ENCODE measurements around the gene HELQ. TPM values are rescaled to one million over a fixed set of nuclear protein-coding genes. Genes with fewer than 3 reads are reported as not detected.
"Not testable (repeated sequence)": the region's sequence is repeated elsewhere in the genome, so short reads cannot be mapped to it uniquely, and the experiment has no call there.

HELQ gene
- total and polyA plus RNA-seq, 7 donors, result 7.4 to 20.9 (median 17.2) TPM

- Histone ChIP-seq H3K4me1 (no peaks in the 10 kb centered on the region), H3K36me3 (ENCODE audit: insufficient read depth in 1 of 2, low read depth in 1 of 2) (peaks cover 2 to 89% of the 10 kb centered on the region in 2 donors), H3K4me3 (no peak overlapping the region), H3K9me3 (no peaks in the 10 kb centered on the region), H3K27ac (no peak overlapping the region), H3K27me3 (ENCODE audit: insufficient read depth in 3 of 3, low read length in 2 of 3) (no peaks in the 10 kb centered on the region)
- DNase-seq, result no peak
- WGBS, 3 donors, result 90 to 93% (median 92%) methylated on average over 4 of the region's 4 CpGs
- ATAC-seq, result no peak
- no peak for TF ChIP-seq CTCF (IDR thresholded peaks at IDR 0.05)
- intact Hi-C loops (cut with DNase I), result no loop called here
These were observed 38.1 kb downstream of the HELQ start for GRCh38 chr4:83417566-83417965.

- no peak for TF ChIP-seq CTCF (IDR thresholded peaks at IDR 0.05)
These were observed 41.9 kb downstream of the HELQ start for GRCh38 chr4:83413676-83414075.

GRCh38 chr4:83408908-83409307 is 46.7 kb downstream of the HELQ start:
- 94 to 95% (median 94%) methylated on average over 1 of the region's 1 CpG for WGBS, 3 donors
- Histone ChIP-seq H3K27ac (no peak overlapping the region), H3K27me3 (ENCODE audit: insufficient read depth in 3 of 3, low read length in 2 of 3) (no peaks in the 10 kb centered on the region), H3K9me3 (no peaks in the 10 kb centered on the region), H3K36me3 (ENCODE audit: insufficient read depth in 1 of 2, low read depth in 1 of 2) (peaks cover 0 to 58% of the 10 kb centered on the region in 2 donors), H3K4me1 (no peaks in the 10 kb centered on the region), H3K4me3 (no peak overlapping the region)
- ATAC-seq (no peak), DNase-seq (no peak)
- TF ChIP-seq CTCF (IDR thresholded peaks at IDR 0.05), result no peak
- intact Hi-C loops (cut with DNase I), result no loop called here

More at GRCh38 chr4:83413676-83414075, 41.9 kb downstream of the HELQ start:
- Histone ChIP-seq H3K4me3 (no peak overlapping the region), H3K9me3 (no peaks in the 10 kb centered on the region), H3K36me3 (ENCODE audit: insufficient read depth in 1 of 2, low read depth in 1 of 2) (peaks cover 0 to 85% of the 10 kb centered on the region in 2 donors), H3K27me3 (ENCODE audit: insufficient read depth in 3 of 3, low read length in 2 of 3) (no peaks in the 10 kb centered on the region), H3K27ac (no peak overlapping the region), H3K4me1 (no peaks in the 10 kb centered on the region)
- WGBS, 3 donors, result 98 to 100% (median 98%) methylated on average over 2 of the region's 2 CpGs
- intact Hi-C loops (cut with DNase I), result no loop called here
- ATAC-seq, result no peak
- no peak for DNase-seq

GRCh38 chr4:83405844-83406816 is 49.5 kb downstream of the HELQ start:
- 84 to 92% (median 90%) methylated on average over 5 of the region's 5 CpGs for WGBS, 3 donors

GRCh38 chr4:83398158-83398557 is 57.5 kb downstream of the HELQ start:
- H3K4me1 ChIP-seq; H3K27ac ChIP-seq; intact Hi-C loops (cut with DNase I); H3K36me3 ChIP-seq (ENCODE audit: insufficient read depth in 1 of 2, low read depth in 1 of 2); H3K4me3 ChIP-seq; H3K9me3 ChIP-seq; DNase-seq; H3K27me3 ChIP-seq (ENCODE audit: insufficient read depth in 3 of 3, low read length in 2 of 3); ATAC-seq: not testable (repeated sequence)
- 94 to 97% (median 94%) methylated on average over 9 to 10 of the region's 10 CpGs for WGBS, 3 donors

More at GRCh38 chr4:83405844-83406816, 49.5 kb downstream of the HELQ start:
- no peak overlapping the region for H3K27ac ChIP-seq
- intact Hi-C loops (cut with DNase I), result no loop called here
- H3K27me3 ChIP-seq (ENCODE audit: insufficient read depth in 3 of 3, low read length in 2 of 3), result no peaks in the 10 kb centered on the region
- H3K9me3 ChIP-seq, result no peaks in the 10 kb centered on the region
- H3K36me3 ChIP-seq (ENCODE audit: insufficient read depth in 1 of 2, low read depth in 1 of 2), result peaks cover 0 to 30% of the 10 kb centered on the region in 2 donors
- no peak for ATAC-seq
- H3K4me1 ChIP-seq, result no peaks in the 10 kb centered on the region
- no peak overlapping the region for H3K4me3 ChIP-seq
- TF ChIP-seq CTCF (IDR thresholded peaks at IDR 0.05), result no peak
- no peak for DNase-seq
